HG02678 (cell line): Measurements from ENCODE around the gene TSPAN15.

ENCODE experiments used
- ATAC-seq: cut with Tn5 transposase; IDR thresholded peaks from one replicate; pipeline ENCODE4 v1.9.1; 2021; ENCODE audit warnings: mild to moderate bottlenecking, moderate library complexity; ENCODE audit not compliant: unreplicated experiment

The TSPAN15 gene

GRCh38 chr10:69464801-69465401 lies 13.6 kb downstream of the TSPAN15 start:
- ATAC-seq = no peak

- ATAC-seq = no peak
Observed at GRCh38 chr10:69465457-69466157, 14.3 kb downstream of the TSPAN15 start.

GRCh38 chr10:69466158-69466490 lies 14.9 kb downstream of the TSPAN15 start:
- ATAC-seq = no peak

GRCh38 chr10:69466689-69467088 lies 15.4 kb downstream of the TSPAN15 start:
- ATAC-seq = no peak

- ATAC-seq = no peak
Observed at GRCh38 chr10:69467928-69468750, 16.9 kb downstream of the TSPAN15 start.

- ATAC-seq = no peak
Observed at GRCh38 chr10:69468751-69469089, 17.5 kb downstream of the TSPAN15 start.

- ATAC-seq = no peak
Observed at GRCh38 chr10:69469976-69470375, 18.7 kb downstream of the TSPAN15 start.

- ATAC-seq = no peak
Observed at GRCh38 chr10:69470463-69471384, 19.5 kb downstream of the TSPAN15 start.

GRCh38 chr10:69472142-69472541 lies 20.9 kb downstream of the TSPAN15 start:
- no peak for ATAC-seq

GRCh38 chr10:69472544-69472943 lies 21.3 kb downstream of the TSPAN15 start:
- no peak for ATAC-seq

GRCh38 chr10:69473304-69473990 lies 22.2 kb downstream of the TSPAN15 start:
- no peak for ATAC-seq

- ATAC-seq = no peak
Observed at GRCh38 chr10:69474742-69475432, 23.6 kb downstream of the TSPAN15 start.

- no peak for ATAC-seq
Observed at GRCh38 chr10:69475433-69475830, 24.2 kb downstream of the TSPAN15 start.

- ATAC-seq = no peak
Observed at GRCh38 chr10:69477968-69478597, 26.8 kb downstream of the TSPAN15 start.

GRCh38 chr10:69479240-69480067 lies 28.2 kb downstream of the TSPAN15 start:
- no peak for ATAC-seq

GRCh38 chr10:69480068-69480412 lies 28.8 kb downstream of the TSPAN15 start:
- ATAC-seq = no peak

- ATAC-seq = no peak
Observed at GRCh38 chr10:69481305-69481704, 30.0 kb downstream of the TSPAN15 start.

- ATAC-seq = no peak
Observed at GRCh38 chr10:69481811-69482524, 30.7 kb downstream of the TSPAN15 start.
